Activated T-cell treated with anti-CD3 and anti-CD28 coated beads for 24 hours (primary cell): ENCODE data around the gene TMEM37.
"Not testable (repeated sequence)": the region's sequence is repeated elsewhere in the genome, so short reads cannot be mapped to it uniquely, and the experiment has no call there.

ENCODE experiments used
- DNase-seq: peaks from one replicate; pipeline ENCODE4 v3.0.0-alpha.2; 2020; ENCODE audit warnings: low read depth

Gene TMEM37, protein sequence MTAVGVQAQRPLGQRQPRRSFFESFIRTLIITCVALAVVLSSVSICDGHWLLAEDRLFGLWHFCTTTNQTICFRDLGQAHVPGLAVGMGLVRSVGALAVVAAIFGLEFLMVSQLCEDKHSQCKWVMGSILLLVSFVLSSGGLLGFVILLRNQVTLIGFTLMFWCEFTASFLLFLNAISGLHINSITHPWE

DNA sequence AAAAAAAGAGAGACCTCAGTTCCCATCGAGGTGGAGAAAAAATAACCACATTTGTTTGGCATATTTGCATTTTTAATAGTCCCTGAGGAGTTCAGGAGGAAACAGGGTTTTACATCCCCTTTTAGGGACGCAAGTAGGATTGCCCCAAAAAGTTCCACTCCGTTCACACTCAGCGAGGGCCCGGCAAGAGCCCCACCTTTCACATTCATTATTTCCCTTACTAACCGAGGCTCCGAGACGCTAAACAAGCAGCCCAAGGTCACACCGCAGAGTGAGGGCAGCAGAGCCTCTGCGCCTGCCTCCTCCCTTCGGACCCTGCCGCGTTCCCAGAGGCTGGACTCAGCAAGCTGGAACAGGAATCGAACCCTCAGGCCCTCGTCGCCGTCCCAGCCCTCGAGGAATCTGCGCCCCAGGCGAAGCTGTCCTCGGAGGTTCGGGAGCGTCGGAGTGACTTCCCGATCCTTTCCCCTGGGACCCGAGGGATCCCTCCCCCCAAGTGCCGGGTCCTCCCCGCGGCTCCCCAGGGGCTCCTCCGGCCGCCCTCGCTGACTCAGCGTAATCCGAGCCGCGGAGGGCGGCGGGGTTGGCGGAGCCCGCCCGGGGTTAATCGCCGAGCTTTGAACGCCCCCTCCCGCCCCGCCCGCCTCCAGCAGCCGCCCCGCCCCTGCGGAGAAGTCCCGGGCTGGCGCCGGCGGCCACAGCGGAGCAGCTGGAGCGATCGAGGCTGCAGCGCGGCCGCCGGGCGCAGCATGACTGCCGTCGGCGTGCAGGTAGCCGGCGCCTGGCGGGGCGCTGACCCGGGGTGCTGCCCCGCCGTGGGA lies at the start of gene TMEM37:
Gene TMEM37, plus strand, starts transcription at position 700 of the 821 bp plus-strand sequence. Its CDS starts 50 bp downstream, at position 750.
- DNase-seq, result no peak

DNA sequence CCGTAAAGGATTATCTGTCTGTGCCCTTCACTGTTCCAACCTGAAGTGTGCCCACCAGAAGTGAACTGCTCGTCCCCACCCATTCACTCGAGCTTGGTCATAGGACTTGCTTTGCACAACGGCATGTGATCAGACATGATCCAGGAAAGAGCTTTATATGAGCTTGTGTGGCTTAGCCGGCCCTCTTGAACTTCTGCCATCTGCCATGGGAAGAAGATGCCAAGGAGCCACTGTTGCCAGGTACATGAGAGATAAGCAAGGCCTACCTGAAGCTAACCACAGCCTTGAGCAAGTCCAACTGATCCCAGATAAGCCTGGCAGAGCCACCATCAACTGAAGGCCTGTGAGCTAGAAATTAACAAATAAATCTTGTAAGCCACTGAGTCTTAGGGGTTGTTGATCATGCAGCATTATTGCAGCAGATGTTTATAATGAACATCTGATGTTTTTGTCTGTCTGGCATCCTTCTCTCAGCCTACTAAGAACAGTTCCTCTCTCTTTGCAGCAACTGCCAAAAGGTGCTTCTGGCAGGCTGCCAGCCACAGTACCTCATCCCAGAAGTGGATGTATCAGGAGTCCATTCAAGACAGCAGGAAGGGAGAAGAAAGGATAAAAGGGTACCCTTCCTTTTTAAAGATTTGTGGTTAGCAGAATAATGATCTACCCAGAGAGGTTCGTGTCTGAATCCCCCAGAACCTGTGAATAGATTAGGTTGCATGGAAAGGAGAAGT lies 48.1 kb upstream of the TMEM37 start:
- DNase-seq, result no peak

DNA sequence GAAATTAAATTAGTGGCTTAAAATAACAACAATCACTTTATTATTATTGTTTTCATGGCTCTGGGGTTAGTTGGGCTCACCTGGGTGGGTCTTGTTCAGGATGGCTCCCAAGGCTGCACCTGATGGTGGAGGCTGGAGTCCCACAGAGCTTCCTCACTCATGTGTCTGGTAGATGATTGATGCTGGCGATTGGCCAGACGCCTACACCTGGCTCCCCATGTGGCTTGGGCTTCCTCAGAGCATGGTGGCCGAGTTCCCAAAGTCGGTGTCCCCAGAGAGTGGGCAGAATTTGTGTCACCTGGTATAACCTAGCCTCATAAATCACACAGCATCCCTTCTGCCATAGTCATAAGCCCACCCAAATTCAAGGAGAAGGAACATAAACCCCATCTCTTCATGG lies 46.7 kb upstream of the TMEM37 start:
- no peak for DNase-seq

DNA sequence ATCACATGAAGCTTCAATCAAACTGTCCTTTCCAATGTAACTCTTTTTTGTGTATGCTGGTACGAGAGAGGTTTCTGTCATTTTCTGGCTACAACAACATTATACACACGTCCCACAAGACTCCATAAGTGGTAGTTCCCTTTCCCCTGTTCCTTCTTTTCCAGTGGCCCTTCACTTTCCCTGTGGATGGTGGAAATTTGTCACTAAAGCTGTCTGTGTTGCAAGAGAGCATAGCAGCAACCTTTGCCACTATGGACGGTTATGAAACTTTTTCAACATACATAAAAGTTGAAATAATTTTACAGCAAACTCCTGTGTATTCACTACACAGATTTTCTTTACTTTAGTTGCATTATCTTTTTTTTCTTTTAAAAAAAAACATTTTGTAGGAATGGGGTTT lies 46.2 kb upstream of the TMEM37 start:
- no peak for DNase-seq

DNA sequence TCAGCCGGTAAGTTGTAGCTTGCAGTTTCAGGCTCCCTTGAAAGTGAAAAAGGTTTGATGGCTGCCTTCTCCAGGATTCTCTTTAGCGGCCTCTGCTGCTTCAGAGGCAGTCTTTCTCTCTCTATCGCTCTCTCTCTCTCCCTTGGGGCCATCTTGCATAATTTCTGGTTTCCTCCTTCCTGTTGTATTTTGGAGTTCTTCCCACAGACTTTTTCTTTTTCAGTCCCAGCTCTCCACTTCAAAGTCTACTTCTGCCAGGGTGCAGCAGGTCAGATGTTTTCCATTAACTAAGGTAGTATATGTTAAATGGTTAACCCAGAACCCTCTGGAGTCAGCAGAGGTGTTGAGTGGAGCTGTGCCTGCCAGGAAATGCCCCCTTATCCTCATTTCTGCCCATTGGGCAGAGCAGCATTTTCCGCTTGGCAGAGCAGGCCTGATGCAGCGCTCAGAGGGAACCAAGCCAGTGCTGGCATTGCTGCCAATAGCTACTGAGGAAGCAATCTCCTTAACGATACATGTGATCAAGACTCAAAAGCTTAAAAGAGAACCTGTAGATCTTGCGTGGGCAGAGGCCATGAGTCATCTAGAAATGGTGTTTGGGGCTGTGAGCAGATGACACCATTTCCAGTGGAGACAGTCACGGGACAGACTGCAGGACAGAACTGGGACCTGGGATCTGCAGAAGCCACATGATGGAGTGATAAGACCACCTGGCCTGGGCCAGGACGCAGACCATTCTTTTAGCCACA lies 44.1 kb upstream of the TMEM37 start:
- peak; percentile 15 for DNase-seq

DNA sequence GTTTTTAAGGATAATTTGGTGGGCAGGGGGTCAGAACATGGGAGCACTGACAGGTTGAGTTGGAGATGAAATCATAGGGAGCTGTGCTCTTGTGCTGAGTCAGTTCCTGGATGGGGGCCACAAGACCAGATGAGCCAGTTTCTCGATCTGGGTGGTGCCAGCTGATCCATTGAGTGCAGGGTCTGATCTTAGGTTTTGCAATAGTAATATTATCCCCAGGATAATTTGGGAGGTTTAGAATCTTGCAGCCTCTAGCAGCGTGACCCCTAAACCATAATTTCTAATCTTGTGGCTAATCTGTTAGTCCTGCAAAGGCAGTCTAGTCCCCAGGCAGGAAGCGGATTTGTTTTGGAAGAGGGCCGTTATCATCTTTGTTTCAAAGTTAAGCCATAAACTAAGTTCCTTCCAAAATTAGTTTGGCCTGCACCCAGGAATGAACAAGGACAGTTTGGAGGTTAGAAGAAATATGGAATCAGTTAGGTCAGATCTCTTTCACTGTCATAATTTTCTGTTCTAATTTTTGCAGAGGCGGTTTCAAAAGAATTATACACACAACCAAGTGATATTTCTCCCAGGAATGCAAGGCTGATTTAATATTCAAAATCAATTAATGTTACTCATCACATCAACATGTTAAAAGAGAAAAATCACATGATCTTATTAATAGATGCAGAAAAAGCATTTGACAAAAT lies 41.9 kb upstream of the TMEM37 start:
- DNase-seq, result no peak

DNA sequence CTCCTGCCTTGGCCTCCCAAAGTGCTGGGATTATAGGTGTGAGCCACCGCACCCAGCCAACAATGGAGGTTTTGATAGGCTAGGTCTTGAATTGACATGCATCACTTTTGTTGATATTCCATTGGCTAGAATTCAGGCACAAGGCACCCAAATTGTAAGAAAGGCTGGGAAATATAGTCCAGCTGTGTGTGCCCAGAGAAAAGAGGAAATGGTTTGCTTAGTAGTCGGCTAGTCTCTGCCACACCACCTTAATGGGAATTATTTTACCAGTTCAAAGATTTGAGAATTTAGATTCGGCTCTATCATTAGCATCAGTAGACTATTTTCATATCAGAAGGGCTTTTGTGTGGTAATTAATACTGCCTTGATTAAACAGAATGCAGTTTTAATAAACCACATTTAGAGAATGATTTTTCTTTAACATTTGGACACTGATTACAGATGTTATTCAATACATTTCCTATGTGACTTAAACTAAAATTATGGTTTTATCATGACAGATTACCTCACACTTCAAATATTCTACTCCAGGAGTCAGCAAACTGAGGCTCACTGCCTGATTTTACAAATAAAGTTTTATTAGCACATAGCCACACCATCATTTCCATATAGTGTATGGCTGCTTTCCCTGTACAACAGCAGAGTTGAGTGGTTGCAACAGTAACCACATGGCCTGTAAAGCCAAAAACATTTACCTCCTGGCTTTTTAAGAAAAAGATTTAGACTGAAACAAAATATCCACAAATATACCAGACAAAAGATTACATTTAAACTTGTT lies 37.5 kb upstream of the TMEM37 start:
- DNase-seq, result no peak

DNA sequence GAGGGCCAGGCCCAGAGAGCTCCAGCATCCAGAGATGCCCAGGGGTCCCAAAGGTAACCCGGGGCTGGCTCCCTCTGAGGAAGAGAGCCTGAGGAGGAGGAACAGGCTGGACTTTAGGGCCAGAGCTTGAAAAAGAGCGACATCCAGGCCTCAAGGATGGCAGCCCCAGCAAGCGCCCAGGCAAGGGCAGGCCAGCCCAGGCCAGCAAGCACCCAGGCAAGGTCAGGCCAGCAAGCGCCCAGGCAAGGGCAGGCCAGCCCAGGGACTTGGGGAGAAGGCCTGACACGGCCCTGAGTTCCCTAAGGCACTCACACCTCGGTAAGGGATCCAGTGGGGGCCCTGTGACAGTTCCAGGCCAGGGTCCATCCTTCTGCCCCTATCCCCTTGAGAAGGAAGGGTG lies 34.5 kb upstream of the TMEM37 start:
- DNase-seq, result no peak

DNA sequence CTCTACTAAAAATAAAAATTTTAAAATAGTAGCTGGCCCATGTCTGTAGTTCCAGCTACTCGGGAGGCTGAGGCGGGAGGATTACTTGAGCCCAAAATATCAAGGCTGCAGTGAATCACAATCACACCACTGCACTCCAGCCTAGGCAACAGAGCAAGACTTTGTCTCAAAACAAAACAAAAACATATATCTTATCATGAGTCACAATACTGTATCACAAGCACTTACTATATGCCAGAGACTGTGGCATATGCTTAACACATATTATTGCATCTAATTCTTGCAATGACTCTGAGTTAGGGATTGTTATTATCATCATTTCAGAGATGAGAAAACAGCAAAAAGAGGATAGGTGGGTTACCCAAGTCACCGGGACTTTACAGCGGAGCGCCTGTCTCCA lies 29.5 kb upstream of the TMEM37 start:
- DNase-seq, result no peak

DNA sequence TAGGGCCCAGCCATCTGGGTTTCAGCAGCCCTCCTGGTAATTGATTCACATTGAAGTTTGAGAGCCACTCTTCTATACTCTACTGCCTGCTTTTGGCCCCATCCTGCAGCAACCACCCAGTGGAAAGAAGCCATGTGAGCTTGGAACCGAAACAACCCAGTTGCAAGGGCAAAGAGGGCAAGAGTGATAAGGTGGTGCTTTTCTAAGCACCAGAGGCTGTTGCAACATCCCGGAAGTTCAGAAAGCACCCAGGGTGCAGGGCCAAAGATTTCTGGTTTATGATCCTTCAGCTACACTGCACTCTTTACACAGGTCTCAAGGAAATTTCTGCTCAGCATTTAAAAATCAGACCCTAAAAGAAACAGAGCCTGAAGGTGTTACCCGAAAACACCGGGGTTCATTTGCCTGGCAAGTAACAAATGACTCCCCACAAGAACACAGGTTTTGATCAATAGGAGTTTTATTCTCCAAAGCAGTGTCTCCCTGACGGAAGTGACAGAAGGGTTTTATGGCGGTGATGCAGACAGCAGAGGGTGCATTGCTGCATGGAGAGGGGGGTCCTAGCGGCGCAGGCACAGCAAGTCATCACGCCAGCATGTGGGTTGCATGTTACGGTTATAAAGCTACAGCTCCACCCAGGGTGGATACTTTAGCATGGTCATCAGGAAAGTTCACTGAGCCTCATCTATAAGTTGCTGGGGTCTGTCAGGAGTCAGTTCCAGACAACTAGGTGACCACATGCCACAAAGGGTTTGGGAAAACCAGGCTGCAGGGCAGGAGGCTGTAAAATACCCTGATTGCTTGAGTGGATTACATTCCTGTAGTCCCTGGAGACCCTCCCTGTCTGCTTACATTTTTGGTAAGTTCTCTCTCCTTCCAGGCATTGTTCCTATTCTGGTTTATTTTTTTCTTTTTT lies 28.8 kb upstream of the TMEM37 start:
- DNase-seq, result no peak

DNA sequence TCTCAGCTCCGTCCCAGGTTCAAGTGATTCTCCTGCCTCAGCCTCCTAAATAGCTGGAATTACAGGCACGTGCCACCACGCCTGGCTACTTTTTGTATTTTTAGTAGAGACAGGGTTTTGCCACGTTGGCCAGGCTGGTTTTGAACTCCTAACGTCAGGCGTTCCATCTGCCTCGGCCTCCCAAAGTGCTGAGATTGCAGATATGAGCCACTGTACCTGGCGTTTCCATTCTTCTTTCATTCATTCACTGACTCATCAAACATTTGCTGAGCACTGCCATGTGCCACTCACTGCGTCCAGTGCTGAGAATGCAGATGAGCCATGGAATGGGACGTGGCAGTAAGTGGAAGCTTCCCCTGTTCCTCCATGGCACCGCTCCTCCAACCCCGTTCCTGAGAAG lies 28.0 kb upstream of the TMEM37 start:
- DNase-seq, result not testable (repeated sequence)

DNA sequence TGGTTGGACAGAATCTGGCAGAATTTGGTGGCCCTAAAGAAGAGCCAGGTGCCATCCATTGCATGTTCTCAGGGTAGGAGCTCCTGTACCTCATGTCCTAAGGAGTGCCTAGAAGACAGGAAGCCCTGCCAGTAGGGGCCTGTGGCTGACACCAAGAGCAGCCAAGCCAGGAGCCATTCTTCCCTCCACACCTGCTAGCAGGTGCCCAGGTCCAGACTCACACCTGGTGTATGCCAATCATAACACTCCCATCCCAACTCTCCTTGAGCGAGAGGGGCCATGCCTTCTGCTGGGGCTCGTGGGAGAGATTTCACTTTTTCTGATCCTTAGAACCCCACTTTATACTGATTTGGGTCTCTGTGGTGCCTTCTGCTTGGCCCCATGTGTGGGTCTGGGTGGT lies 26.5 kb upstream of the TMEM37 start:
- DNase-seq, result no peak

DNA sequence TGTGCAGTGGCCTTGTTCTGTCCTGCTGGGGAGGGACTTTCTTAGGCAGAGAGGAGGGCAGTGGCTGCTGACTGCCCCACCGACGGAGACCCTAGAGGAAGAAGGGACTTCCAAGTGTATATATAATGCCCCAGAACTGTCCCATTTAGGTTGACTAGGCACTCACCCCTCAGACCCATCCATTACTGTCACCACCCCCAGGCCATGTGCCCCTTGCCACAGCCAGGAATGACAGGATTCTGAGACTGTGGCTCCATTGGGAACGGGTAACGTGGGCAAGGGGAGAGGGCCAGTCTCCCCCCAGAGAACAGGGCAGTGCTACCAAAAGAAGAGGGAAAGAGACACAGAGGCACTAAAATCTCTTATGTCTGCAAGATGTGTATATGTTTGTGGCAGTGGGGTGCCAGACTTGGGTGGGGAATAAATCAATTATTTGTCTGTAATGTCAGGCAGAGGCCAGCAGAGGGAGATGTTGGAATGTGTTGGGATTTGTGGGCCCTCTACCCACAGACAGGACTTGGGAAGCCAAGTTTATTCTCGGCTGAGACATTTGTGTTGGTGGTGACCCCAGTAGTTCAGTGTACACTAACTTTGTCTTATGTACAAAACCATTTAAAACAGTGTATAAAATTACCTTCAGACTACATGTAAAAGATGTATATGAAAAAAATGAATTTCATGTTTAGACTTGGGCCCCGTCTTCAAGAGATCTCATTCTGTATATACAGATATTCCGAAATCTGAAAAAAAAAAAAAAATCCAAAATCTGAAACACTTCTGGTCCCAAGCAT lies 24.0 kb upstream of the TMEM37 start:
- peak; percentile 15 for DNase-seq

DNA sequence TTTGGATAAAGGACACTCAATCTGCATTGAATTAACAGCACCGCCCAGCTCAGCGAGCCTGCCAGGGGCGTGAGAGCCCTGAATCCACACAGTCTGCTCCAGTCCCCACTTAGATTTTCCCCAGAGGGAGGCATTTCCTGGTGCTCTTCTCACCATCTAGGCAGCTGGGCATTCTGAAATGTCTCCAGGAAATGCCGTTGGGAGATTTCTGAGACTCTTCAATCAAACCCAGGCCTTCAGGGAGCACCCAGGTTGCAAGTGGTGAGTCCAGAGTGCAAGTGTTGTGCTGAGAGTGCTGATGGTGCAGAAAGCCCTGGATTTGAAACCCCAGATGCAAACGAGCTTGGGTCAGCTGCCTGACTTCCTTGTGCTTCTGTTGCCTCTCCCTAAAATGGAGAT lies 23.4 kb upstream of the TMEM37 start:
- DNase-seq, result no peak

DNA sequence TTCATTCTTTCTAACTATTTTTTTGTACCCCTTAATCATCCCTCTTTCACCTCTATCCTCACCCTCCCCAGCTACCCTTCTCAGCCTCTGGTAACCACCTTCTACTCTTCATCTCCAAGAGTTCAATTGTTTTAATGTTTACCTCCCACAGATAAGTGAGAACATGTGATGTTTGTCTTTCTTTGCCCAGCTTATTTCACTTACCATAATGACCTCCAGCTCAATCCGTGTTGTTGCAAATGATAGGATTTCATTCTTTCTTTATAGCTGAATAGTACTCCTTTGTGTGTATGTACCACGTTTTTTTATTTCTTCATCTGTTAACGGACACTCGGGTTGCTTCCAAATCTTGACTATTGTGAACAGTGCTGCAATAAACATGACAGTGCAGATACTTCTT lies 22.1 kb upstream of the TMEM37 start:
- DNase-seq, result no peak

DNA sequence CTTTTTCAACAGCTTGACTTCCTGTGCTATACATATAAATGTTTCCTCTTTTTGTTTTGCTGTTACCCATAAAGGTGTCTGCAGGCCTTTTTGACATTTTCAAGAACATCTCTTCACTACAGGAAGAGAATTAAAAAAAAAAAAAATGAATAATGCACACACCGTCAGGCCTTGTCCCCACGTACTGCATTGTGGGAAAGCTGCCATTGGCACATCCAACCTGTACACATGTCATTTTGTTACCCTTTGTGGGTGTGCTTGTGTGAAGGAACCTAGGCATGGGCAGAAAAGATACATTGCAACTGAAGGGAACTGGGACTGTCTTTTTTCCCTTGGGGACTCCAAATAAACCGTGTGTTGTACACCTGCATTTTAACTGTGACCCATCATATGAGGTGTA lies 16.8 kb upstream of the TMEM37 start:
- no peak for DNase-seq

DNA sequence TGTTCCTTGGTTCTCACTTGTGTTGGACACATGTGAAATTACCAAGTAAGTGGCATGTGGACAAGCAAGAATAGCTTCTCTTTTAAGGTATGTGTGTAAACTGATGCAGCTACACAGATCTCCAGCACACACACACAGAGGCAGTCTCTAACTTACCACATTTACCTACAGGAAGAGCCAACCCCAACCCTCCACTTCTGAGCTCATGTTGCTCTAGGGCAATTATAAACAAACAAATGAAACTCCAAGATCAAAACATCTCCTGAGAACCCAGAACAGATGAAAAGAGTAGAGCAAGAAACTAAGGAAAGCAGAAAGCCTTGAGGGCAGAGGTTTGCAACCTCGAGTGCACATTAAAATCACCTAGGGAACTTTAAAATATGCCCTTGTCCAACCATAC lies 16.0 kb upstream of the TMEM37 start:
- DNase-seq, result no peak

DNA sequence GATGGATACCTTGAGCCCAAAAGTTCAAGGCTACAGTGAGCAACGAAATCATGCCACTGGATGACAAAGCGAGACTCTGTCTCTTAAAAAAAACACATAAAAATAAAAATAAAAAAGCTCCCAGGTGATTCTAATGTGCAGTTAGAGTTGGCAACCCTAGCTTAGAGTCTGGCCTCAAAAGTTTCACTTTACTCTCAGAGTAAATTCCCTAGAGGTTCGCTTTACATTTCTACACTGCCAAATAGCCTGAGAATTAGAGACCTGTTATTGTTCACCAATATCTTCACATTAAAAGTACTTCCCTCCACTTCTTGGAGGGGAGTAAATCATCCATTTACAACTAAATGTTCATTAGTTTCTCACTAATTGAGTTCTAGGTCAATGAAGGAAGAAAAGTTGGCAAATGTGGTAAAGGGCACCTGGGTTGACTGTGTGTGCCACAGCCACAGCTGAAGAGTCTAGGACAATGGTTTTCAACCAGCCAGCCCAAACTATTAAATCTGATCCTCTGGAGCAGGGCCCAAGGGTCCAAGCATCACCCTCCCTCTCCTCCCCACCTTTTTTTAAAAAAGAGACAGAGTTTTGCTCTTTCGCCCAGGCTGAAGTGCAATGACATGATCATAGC lies 15.2 kb upstream of the TMEM37 start:
- DNase-seq, result no peak

DNA sequence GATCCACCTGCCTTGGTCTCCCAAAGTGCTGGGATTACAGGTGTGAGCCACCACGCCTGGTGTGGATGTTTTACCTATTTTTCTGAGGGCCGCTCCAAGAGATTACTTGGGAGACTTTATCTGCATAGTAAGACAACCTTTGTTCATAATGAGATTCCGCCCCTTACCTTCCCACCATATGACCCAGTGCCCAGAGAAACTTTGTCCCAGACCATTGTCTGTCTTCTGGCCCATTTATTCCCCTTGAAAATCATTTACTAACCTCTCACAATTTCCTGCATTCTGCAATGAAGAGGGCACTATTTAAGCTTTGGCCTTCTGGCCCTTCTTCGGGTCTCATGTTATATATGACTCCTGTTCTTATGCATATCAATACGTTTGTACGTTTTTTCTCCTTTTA lies 13.7 kb upstream of the TMEM37 start:
- no peak for DNase-seq
